Caki2 (cell line): ENCODE data around the gene KLKB1. TPM values are rescaled to one million over a fixed set of nuclear protein-coding genes. Genes with fewer than 3 reads are reported as not detected.
"Not testable (repeated sequence)": the region's sequence is repeated elsewhere in the genome, so short reads cannot be mapped to it uniquely, and the experiment has no call there.

Source experiments
- DNase-seq: peaks from one replicate; pipeline ENCODE4 v3.0.0-alpha.2; 2015; ENCODE audit warnings: low read depth
- in situ Hi-C: cut with HindIII; loops from 2 replicates; pipeline ENCODE4 v1.10.0; 2016; ENCODE audit warnings: low sequenced_read_pairs, low pct_unique_long_range_greater_than_20kb, mixed read lengths
- total RNA-seq: library from RNA; depleted of rRNA; stranded (reverse); fragments of >200 nt; shearing (Covaris generic); gene quantifications from 2 replicates; pipeline ENCODE4 v1.2.3, GENCODE V29; 2014; ENCODE audit warnings: low replicate concordance

Gene KLKB1
- total RNA-seq, 1 experiment from 2014 or later: not detected

GRCh38 chr4:186217733-186218293 is 9.5 kb upstream of the KLKB1 start:
- DNase-seq: no peak
- in situ Hi-C loops: no loop called here

- in situ Hi-C loops: no loop called here
- DNase-seq: no peak
Measured at GRCh38 chr4:186221624-186222023, 5.7 kb upstream of the KLKB1 start.

- DNase-seq: no peak
- in situ Hi-C loops: no loop called here
Measured at GRCh38 chr4:186225848-186226247, 1.5 kb upstream of the KLKB1 start.

DNA sequence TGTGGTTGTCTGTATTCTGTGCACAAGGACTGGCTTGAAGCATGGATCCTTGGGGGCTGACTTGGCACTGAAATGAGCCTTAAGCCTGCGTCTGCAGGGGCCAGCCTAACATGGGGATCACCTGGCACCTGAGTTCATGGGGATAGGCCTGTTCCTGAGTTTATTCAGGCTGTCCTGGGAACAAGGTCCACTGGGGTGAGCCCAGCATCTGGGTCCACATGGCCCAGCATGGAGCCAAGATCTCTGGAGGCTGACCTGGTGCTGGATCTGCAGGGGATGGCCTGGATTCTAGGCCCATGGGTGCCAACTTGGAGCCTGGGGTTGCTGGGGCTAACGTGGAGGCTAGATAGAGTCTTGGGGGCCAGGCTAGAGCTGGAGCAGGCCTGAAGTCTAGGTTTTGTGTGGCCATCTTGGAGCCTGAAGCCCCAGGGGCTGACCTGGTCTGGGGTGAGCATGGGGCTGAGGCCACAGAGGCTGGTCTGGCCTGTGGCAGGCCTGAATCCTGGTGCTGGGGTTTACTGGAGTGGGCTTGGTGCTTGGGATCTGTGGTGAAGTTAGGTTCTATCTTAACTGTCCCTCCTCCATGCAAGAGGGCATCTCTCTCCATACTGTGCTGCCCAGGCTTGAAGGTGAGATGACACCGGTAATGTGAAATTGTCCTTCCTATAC is 652 bp upstream of the KLKB1 start:
- in situ Hi-C loops: no loop called here
- no peak for DNase-seq

DNA sequence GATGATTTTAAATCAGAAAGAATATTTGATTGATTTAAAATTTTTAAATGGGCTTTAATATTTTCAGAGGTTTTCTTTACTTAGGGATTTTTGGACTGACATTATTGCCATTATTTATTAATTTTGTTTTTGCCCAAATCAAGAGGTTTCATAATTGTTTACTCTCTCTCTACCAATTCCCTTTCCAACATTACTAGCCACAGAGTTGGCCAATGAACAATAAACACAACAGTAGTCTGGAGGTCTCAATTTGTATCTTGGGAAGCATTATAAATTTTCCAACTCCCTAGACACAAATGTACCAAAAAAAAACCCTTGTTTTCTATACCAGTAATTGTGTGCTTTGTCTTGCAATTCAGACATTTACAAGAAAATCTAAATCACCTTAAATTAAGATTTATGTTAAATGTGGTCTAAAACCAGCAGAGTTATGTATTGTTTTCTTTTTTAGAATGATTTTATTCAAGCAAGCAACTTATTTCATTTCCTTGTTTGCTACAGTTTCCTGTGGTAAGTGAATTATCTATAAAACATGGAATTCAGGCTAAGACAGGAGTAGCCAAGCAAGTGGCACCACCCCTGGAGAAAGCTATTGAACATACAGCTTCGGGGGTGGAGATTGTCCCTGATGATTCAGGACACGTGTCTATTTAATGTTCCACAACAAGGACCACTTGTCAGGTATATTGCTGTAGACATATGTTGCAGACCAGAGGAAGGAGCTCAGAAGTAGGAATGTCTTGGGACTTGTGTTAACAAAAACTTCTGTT is 622 bp downstream of the KLKB1 start:
- no peak for DNase-seq
- in situ Hi-C loops: no loop called here

DNA sequence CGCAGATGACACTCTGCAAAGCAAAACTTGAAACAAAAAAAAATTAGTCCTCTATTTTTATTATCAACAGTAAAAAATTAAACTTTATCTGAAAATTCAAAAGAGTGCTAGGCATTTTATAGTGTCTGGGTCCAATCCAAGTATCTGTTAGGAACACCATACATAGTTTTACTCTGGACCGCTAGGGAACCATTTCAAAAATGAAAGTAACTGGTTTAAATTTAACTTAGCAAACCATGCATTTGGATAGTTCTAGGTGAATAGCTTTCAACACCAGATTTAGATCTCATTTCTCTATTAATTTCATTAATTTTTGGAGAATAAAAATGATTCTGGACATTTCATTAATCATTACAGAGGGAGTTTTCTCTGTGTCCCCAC is 1.2 kb downstream of the KLKB1 start:
- in situ Hi-C loops: no loop called here

DNA sequence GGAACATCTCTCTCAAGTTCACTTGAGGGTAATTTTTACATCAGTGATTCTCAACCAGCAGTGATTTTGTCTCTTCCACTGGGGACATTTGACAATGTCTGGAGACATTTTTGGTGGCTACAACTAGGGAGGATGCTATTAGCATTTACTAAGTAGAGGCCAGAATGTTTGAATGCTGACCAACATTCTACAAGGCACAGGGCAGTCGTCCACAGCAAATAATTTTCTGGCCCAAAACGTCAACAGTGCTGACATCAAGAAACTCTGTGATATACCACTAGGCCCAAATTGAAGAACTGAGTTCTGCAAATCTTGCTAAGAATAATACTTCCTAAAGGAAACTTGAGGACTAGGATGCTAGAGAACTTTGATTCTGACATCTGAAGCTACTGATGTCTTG is 7.1 kb downstream of the KLKB1 start:
- no peak for DNase-seq
- in situ Hi-C loops: no loop called here

More for the DNA sequence above, 1.2 kb downstream of the KLKB1 start:
- no peak for DNase-seq

GRCh38 chr4:186236126-186236525 is 8.8 kb downstream of the KLKB1 start:
- no peak for DNase-seq
- in situ Hi-C loops: no loop called here

DNA sequence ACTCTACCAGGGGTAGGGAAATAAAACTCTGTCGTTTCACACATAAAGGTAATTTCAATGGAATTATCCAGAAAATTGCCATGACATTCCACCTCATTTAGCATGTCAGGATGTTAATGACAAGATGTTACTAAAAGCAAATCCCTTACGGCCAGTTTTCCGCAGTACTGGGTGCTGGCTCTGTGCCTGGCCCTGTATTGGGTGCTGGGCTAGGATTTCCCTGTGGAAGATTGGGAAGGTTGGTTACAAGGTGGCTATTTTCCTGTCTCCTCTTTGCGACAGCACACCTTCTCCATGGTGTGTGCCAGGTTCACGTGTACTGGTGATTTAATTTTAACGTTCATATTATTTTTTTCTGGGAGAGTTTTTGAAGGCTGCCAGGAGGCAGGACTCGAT is 13.1 kb downstream of the KLKB1 start:
- in situ Hi-C loops: no loop called here
- DNase-seq: no peak

DNA sequence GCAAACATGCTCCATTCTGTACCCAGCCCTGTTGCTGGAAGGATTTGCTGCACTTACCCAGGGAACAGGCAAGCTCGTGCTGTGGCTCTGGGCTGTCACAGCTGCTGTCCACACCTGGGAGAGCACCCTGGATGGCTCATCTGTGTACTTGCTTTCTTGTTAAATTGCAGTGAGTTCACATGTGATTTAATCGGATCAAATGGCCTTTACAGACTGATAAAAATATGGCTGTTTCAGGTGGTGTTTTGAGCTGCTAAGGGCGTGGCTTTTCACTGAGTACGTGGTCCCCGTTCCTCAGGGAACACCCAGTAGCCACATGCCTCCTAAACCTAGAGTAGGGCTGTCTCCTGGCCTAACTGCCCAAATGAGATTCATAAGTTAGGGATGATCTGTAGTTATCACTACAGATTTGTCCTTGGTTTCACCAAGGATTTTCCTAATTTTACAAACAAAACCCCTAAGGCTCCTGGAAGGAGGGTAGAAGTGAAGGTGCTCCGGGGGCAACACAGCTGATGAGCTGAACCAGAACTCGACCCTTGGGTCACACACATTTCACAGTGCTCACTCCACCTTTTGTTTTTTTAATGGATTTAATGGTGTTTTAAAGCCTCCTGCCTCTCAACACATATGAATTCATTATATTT is 13.7 kb downstream of the KLKB1 start:
- no peak for DNase-seq
- in situ Hi-C loops: no loop called here

GRCh38 chr4:186241616-186242015 is 14.3 kb downstream of the KLKB1 start:
- in situ Hi-C loops: no loop called here
- DNase-seq: no peak

DNA sequence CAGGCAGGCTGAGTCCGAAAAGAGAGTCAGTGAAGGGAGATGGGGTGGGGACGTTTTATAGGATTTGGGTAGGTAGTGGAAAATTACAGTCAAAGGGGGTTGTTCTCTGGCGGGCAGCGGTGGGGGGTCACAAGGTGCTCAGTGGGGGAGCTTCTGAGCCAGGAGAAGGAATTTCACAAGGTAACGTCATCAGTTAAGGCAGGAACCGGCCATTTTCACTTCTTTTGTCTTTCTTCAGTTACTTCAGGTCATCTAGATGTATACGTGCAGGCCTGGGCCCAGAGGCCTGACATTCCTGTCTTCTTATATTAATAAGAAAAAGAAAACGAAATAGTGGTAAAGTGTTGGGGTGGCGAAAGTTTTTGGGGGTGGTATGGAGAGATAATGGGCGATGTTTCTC is 14.7 kb downstream of the KLKB1 start:
- DNase-seq, in situ Hi-C loops: not testable (repeated sequence)

DNA sequence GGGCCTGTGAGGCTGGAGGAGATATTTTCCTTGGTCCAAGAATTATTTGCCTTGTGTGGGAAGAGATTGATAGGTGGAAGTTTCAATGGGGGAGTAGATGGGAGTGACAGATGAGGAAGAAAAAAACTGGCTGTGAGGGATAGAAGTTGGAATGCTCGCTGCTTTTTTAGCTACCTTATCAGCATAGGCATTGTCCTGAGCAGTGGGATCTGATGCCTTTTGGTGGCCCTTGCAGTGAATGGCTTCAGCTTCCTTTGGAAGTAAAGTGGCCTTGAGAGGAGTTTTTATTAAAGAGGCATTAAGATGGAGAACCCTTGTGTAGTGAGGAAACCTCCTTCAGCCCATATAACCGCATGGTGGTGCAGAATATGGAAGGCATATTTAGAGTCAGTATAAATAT is 16.0 kb downstream of the KLKB1 start:
- in situ Hi-C loops: no loop called here
- no peak for DNase-seq

DNA sequence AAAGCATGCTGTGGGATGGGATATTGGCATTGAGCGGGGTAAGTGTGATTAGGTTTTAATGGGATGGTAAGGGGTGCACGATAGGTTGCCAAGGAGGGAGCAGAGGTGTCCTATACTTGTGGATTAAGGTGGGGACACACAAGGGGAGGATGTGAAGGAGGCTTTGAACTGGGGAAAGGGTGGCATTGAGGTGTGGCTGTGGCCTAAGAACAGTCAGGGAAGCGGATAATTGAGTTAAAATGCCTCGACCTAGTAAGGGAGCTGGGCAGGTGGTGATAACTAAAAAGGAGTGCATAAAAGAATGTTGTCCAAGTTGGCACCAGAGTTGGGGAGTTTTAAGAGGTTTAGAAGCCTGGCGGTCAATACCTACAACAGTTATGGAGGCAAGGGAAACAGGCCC is 17.5 kb downstream of the KLKB1 start:
- DNase-seq: no peak
- in situ Hi-C loops: no loop called here

GRCh38 chr4:186247062-186247752 is 19.9 kb downstream of the KLKB1 start:
- in situ Hi-C loops, DNase-seq: not testable (repeated sequence)

DNA sequence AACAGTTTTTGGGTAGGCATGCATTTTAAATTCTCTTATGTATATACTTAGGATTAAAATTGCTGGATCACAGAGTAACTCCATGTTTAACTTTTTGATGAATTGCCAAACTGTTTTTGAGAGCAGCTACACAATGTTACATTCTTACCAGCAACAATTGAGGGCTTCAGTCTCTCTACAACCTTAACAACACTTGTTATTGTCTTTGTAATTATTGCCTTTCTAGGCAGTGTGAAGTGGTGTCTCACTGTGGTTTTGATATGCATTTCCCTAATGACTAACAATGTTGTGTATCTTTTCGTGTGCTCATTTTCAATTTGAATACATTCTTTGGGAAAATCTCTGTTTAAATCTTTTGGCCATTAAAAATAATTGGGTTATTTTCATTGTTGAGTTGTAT is 21.3 kb downstream of the KLKB1 start:
- in situ Hi-C loops: no loop called here
- no peak for DNase-seq

DNA sequence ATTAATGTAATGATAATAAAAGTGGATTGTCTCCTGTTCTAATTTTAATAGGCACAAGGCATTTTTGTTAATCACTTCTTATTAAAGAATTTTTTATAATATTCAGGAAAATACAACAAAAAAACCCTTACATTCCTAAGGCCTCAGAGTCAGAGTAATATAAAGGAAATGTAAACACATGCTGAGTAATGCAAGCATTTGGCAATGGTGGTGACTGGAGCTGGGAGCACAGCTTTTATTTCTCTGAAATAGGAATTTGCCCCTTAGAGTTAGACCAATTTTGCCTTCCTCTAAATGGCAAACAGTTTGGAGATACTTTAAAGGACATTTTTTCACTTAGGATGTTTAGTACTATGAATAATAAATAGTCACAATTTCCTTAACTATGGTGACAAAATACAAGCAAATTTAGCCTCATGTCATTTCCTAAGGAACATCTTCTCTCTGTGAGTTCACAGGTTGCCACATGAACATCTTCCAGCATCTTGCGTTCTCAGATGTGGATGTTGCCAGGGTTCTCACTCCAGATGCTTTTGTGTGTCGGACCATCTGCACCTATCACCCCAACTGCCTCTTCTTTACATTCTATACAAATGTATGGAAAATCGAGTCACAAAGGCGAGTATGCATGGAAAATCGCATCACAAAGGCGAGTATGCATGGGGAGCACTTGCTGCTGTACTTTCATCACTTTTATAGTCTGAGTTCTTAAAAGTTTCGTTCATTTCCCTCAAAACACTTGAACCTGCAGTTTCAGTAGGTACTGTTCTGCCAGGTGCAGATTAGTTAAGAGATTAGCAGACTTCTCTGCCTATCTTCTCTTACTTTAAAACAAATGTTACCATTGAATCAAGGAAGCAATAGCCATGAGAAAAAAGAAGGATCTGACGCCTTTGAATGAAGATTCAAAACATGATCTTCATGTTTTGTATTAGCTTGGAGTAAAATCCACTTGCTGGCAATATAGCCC is 22.8 kb downstream of the KLKB1 start:
- in situ Hi-C loops: no loop called here
- DNase-seq: no peak

DNA sequence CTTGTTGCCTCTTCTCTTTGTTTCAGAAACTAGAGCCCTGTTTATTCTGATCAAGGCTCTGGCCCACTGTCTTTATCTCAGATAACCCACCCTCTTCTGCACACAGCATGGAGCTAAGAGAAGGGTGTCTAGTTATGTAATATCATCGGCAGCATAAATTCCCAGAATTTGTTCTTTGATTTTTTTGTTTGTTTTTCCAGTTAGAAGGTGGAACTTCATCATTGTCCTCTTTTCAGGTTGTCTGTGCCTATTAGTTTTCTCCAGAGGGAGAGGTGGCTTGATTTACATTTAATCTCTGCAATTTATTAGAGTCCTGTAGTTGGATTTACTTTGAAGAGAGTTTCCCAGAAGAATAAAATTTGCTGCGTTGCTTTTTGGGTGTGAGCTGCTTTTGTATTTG is 23.5 kb downstream of the KLKB1 start:
- DNase-seq: no peak
- in situ Hi-C loops: no loop called here
